ENCODE measurements around the gene SPAG9. TPM values are rescaled to one million over a fixed set of nuclear protein-coding genes. Genes with fewer than 3 reads are reported as not detected.
A peak's percentile ranks its signal among the peaks of the same experiment; 100 is the strongest.

Gene SPAG9
- total RNA-seq, 1 experiment from 2014 or later: 55.3 TPM

DNA sequence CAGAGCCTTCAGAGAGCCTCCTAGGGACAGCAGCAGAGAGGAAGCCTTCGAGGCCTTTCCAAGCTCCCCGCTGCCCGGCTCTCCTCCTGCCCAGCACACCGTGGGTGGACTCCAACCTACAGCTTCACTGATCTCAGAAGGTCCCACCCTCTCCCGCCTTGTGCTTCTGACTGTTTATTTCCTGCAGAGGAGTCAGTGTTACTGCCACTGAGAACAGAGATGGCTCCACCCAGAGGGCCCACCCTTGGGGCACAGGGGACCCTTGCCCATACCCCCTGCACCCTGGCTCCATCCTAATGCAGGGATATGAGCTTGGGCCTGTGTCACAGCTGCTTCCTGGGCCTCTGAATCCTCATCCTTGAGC is 201.8 kb downstream of the SPAG9 start:
- no peak for DNase-seq (ENCODE audit: low read depth)

DNA sequence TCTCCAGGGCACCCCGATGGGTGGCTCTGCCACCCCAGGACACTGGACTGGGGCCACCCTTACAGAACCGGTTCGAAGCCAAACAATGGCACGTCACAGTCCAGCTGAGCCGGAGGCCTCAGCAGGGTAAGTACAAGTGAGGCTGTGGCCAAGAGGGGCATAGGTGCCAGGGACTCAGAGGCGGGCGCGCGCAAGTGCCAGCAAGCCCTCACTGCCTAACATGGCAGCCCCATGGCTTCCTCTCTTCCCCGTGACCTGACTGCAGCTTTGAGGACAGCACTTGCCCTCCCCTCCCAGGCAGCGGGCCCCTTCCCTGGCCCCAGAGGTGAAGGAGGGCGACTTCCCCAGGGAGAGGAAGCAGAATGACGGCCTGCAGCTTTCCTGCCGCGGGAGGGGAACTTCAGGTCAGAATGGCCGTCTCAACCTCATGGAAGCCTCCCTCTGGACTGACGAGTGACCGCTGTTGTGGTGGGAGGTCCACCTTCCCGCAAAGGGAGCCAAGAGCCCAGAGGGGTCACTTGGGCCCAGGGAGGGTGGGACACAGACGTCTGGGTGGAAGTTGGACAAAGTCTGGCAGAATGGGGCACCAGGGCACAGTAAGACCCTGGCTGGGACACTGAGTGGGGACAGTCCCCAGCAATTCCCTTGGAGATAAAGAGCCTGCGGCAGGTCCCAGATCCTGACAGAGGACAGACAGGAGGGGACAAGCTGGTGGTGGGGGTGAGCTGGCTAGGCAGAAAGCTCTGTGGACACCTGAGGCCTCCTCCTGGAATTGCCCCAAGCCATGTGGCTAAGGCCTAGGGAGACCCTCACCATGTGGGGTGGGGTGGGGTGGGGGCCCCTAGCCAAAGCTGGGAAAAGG is 202.4 kb downstream of the SPAG9 start:
- DNase-seq (ENCODE audit: low read depth): no peak

DNA sequence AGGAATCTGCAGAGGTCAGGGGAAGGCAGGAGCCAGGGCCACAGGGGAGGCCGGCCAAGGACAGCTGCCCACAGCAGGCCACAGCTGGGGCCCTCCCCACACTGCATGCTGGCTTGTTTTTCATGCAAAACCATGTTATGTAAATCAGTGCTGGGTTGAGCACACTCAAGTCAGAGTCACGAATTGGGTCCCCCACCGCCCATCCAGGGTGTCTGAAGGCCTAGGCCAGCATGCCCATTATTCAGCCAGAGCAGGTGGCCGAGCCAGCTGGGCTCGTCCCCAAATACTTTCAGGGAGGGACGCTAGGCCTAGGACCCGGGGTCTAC is 203.3 kb downstream of the SPAG9 start:
- DNase-seq (ENCODE audit: low read depth): no peak

DNA sequence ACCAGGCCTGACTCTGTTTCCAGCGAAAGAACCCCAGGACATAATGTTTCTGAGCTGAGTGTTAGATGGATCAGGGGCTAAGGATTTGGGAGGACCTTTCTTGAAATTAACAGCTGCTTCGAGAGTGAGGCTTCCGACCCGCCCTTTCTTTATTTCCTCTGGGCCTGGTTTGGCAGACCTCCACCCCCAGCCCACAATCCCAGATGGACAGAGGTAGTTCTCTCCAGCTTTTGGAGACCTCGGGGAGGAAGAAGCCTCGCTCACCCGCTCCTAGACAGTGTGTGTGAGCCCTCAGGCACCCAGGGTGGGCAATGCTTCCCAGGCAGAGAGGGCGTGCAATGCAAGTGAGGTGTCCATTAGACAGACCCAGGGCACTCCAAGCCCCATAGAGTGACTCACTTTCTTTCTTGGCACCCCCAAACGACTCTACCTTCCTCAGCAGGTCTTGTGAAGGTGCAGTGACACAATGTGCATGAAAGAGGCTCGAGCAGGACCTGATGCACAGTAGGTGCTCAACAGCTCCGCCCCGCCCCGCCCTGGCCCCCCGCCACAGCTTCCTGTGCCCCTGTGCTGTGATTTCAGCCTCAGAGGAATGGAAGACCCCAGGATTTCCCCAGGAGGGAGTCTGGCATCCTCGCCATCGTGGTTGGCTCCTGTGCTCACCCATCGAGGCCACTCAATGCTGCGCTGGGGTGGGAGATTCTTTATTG is 203.8 kb downstream of the SPAG9 start:
- peak; percentile 51 for DNase-seq (ENCODE audit: low read depth)

DNA sequence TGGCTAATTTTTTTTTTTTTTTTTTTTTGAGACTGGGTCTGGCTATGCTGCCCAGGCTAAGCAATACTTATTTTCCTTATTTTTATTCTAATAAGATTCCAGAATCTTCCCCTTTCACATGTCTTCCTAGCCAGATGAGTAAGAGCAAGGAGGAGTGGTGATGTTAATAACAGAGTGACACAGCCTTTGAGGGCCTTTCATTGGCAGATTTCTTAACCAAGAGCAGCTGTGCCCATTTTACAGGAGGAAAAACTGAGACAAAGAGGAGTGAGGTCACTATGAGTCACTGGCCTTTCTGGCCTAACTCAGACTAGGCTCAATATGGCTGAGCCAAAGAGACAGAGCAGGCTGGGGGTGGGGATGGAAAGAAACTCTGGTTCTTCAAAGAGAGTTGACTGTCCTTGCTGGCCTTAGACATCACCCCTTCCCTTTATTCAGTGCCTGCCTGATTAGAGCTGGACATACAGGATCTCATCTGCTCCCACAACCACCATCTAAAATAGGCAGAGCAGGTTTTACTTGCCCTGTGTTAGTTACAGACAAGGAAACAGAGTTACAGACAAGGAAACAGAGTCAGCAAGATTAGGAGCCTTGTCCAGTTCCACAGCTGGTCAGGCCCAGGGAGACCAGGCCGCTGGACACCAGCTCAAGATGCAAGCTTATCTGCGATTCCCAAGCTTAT is 204.5 kb downstream of the SPAG9 start:
- peak; percentile 31 for DNase-seq (ENCODE audit: low read depth)

DNA sequence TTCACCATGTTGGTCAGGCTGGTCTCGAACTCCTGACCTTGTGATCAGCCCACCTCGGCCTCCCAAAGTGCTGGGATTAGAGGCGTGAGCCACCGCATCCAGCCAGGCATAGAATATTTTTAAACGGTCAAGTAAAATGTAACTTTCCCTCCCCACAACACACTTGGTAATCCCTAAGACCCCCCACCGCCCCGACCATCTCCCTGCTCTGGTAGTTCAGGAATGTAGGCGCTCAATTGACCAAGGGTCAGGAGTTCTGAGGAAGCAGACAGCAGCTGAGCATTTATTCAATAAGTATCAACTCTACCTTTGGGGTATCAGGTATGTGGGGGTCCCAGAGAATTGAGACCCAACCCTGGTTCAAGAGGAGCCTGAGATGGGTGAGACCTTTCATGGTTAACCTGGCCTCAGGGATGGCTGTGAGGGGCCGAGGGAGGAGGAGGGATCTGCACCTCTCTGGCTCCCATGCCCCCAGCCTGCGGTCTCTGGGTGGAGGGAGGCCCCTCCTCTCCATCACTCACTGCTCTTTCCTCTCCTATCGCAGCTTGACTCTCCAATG is 206.1 kb downstream of the SPAG9 start:
- DNase-seq (ENCODE audit: low read depth): no peak

DNA sequence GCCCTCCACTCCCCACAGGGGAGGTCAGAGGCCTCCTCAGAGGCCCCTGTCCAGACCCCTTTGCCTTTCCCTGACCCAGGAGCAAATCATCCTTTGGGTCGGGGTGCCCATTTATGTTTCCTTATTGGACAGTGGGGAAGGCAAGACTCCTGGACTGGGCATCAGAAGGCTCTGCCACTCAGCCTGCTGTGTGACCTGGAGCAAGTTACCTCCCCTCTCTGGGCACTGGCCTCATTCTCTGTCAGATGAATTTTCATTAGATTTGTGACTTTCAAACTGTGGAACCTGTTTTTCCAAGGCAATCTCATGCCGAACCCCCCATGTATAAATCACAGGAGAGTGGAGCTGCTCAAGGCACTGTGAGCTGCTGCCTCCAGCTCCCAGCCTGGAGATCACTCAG is 207.5 kb downstream of the SPAG9 start:
- no peak for DNase-seq (ENCODE audit: low read depth)

Other genes with a start within 250 kb of the SPAG9 start
- 223 and 287 TPM in 2 replicates for gene NME1, start 32.7 kb upstream of the SPAG9 start, total RNA-seq (2014; rRNA removed; shearing (Covaris generic))
- gene NME2, start 45.5 kb upstream of the SPAG9 start, total RNA-seq (2014; rRNA removed; shearing (Covaris generic)): 449 and 657 TPM in 2 replicates
- 4.9 and 8.2 TPM in 2 replicates for gene MBTD1, start 139.2 kb upstream of the SPAG9 start, total RNA-seq (2014; rRNA removed; shearing (Covaris generic))
- gene UTP18, start 139.7 kb upstream of the SPAG9 start, total RNA-seq (2014; rRNA removed; shearing (Covaris generic)): 51.8 and 52.4 TPM in 2 replicates

Data from RPMI7951 (cell line).